GM23338 (cell line): Measurements from ENCODE around the gene CABLES2. TPM values are rescaled to one million over a fixed set of nuclear protein-coding genes. Genes with fewer than 3 reads are reported as not detected.

ENCODE experiments used
- ATAC-seq: fragments of 200-7000 bp; cut with Tn5 transposase; 3 replicates; pipeline ENCODE4 v1.9.1; 2020
- DNase-seq: peaks from one replicate; pipeline ENCODE4 v3.0.0-alpha.2; 2015; ENCODE audit warnings: low spot score
- H2AFZ ChIP-seq: fragments of 200-600 bp; sonication (generic); 2 replicates; pipeline ENCODE4 v1.8.0; 2016; ENCODE audit warnings: antibody characterized with exemption, mild to moderate bottlenecking, moderate library complexity
- H3F3A ChIP-seq: fragments of 200-600 bp; sonication (generic); replicated peaks from 2 replicates; pipeline ENCODE4 v1.8.0; 2017; ENCODE audit warnings: antibody characterized with exemption, mixed run types, low read depth
- H3K27ac ChIP-seq: fragments of 200-600 bp; sonication (generic); 2 replicates; pipeline ENCODE4 v1.6.1; 2016; ENCODE audit warnings: low read depth
- H3K27me3 ChIP-seq: fragments of 200-600 bp; sonication (generic); 2 replicates; pipeline ENCODE4 v1.8.0; 2016; ENCODE audit warnings: mild to moderate bottlenecking, mixed run types, moderate library complexity; ENCODE audit not compliant: insufficient read depth
- H3K36me3 ChIP-seq: fragments of 200-600 bp; sonication (generic); 2 replicates; pipeline ENCODE4 v1.8.0; 2016; ENCODE audit warnings: mild to moderate bottlenecking; ENCODE audit not compliant: insufficient read depth
- H3K4me1 ChIP-seq: fragments of 200-600 bp; sonication (generic); 2 replicates; pipeline ENCODE4 v1.8.0; 2016; ENCODE audit warnings: mild to moderate bottlenecking, moderate library complexity; ENCODE audit not compliant: insufficient read depth
- H3K4me2 ChIP-seq: fragments of 200-600 bp; sonication (generic); 2 replicates; pipeline ENCODE4 v1.7.1; 2017; ENCODE audit warnings: mixed run types
- H3K4me3 ChIP-seq: fragments of 200-600 bp; sonication (generic); 2 replicates; pipeline ENCODE4 v1.6.1; 2016; ENCODE audit warnings: mixed run types
- H3K79me2 ChIP-seq: fragments of 200-600 bp; sonication (generic); replicated peaks from 2 replicates; pipeline ENCODE4 v1.8.0; 2017; ENCODE audit warnings: mild to moderate bottlenecking; ENCODE audit not compliant: insufficient read depth
- H3K9me2 ChIP-seq: fragments of 200-600 bp; sonication (generic); 2 replicates; pipeline ENCODE4 v1.8.0; 2017; ENCODE audit not compliant: insufficient read depth
- H4K20me1 ChIP-seq: fragments of 200-600 bp; sonication (generic); replicated peaks from 2 replicates; pipeline ENCODE4 v1.8.0; 2017; ENCODE audit warnings: mild to moderate bottlenecking; ENCODE audit not compliant: insufficient read depth
- H3K27ac Mint-ChIP-seq: 2 replicates; pipeline ENCODE4 v1.8.0; 2020; ENCODE audit warnings: inconsistent platforms, mild to moderate bottlenecking, moderate library complexity, mixed read lengths
- H3K27me3 Mint-ChIP-seq: 3 replicates; pipeline ENCODE4 v1.8.0; 2022; ENCODE audit warnings: low read depth, mild to moderate bottlenecking, moderate library complexity, mixed read lengths, inconsistent platforms; ENCODE audit not compliant: insufficient read depth, poor library complexity
- H3K36me3 Mint-ChIP-seq: 3 replicates; pipeline ENCODE4 v1.8.0; 2021; ENCODE audit warnings: low read depth, mild to moderate bottlenecking, inconsistent platforms, moderate library complexity, mixed read lengths
- H3K4me1 Mint-ChIP-seq: 3 replicates; pipeline ENCODE4 v1.8.0; 2020; ENCODE audit warnings: mild to moderate bottlenecking, inconsistent platforms, mixed read lengths
- H3K4me3 Mint-ChIP-seq: 3 replicates; pipeline ENCODE4 v1.8.0; 2021; ENCODE audit warnings: moderate library complexity, mild to moderate bottlenecking, inconsistent platforms, mixed read lengths
- H3K9me3 Mint-ChIP-seq: 3 replicates; pipeline ENCODE4 v1.8.0; 2020; ENCODE audit warnings: moderate library complexity, mild to moderate bottlenecking, inconsistent platforms, mixed read lengths
- ETS1 ChIP-seq: IDR thresholded peaks from 2 replicates; pipeline ENCODE4 v1.6.1; 2016; ENCODE audit warnings: antibody characterized with exemption
- EZH2 ChIP-seq: fragments of 200-600 bp; sonication (generic); IDR thresholded peaks from one replicate; pipeline ENCODE4 v1.8.0; 2017; ENCODE audit warnings: antibody characterized with exemption, mild to moderate bottlenecking, low read depth; ENCODE audit not compliant: unreplicated experiment
- EZH2phosphoT487 ChIP-seq: fragments of 200-600 bp; sonication (generic); IDR thresholded peaks from one replicate; pipeline ENCODE4 v1.8.1; 2018; ENCODE audit warnings: antibody characterized with exemption; ENCODE audit not compliant: unreplicated experiment
- JUNB ChIP-seq: IDR thresholded peaks from one replicate; pipeline ENCODE4 v1.6.1; 2016; ENCODE audit warnings: antibody characterized with exemption; ENCODE audit not compliant: unreplicated experiment
- NANOG ChIP-seq: IDR thresholded peaks from 2 replicates; pipeline ENCODE4 v1.6.1; 2016; ENCODE audit warnings: antibody characterized with exemption, borderline replicate concordance
- POLR2AphosphoS5 ChIP-seq: IDR thresholded peaks from 2 replicates; pipeline ENCODE4 v1.6.1; 2016; ENCODE audit warnings: antibody characterized with exemption, low read depth
- STAT1 ChIP-seq: IDR thresholded peaks from one replicate; pipeline ENCODE4 v1.6.1; 2016; ENCODE audit warnings: antibody characterized with exemption; ENCODE audit not compliant: unreplicated experiment
- ZNF114 ChIP-seq: fragments of 250-450 bp; sonication (Bioruptor Pico); IDR thresholded peaks from 2 replicates; pipeline ENCODE4 v1.5.0; 2020; ENCODE audit warnings: mild to moderate bottlenecking, moderate library complexity
- ZNF331 ChIP-seq: fragments of 250-450 bp; sonication (Bioruptor Pico); IDR thresholded peaks from 2 replicates; pipeline ENCODE4 v1.5.0; 2020; ENCODE audit warnings: low read depth, mild to moderate bottlenecking, moderate library complexity
- ZNF462 ChIP-seq: fragments of 250-450 bp; sonication (Bioruptor Pico); IDR thresholded peaks from 2 replicates; pipeline ENCODE4 v1.5.0; 2020; ENCODE audit warnings: mild to moderate bottlenecking, moderate library complexity
- polyA plus RNA-seq: library from polyadenylated mRNA; unstranded; fragments of >200 nt; fragmentation: Nextera tagmentation; extraction: Ambion mirVana; gene quantifications from 2 replicates; pipeline ENCODE4 v1.2.1, GENCODE V29; 2016
- total RNA-seq: library from RNA; depleted of rRNA; stranded (reverse); fragments of >200 nt; shearing (Covaris generic); gene quantifications from 2 replicates; pipeline ENCODE4 v1.2.3, GENCODE V29; 2014
- TF ChIP-seq, protein P1 (sequence below), 2 experiments: fragments of 200-600 bp in 1 of 2; sonication (generic) in 1 of 2; conservative IDR thresholded peaks; 2 replicates each; pipeline versions ENCODE4 v1.5.1 to v1.6.1; 2016 to 2017; ENCODE audit warnings: antibody characterized with exemption in 2 of 2, low read depth in 2 of 2, mild to moderate bottlenecking in 2 of 2, moderate library complexity in 1 of 2

Gene CABLES2
- total and polyA plus RNA-seq, 2 experiments from 2014 or later: 4.3 to 12.7 TPM

- no peak overlapping the region for H3K4me2 ChIP-seq
- H3K79me2 ChIP-seq: no peaks in the 10 kb centered on the region
- ATAC-seq (no peak), DNase-seq (no peak)
- H3K36me3 ChIP-seq: no peaks in the 10 kb centered on the region
- no peaks in the 10 kb centered on the region for H3K27me3 ChIP-seq
- TF ChIP-seq ZNF114 (no peak), ZNF462 (CRISPR knock-in tag) (no peak), ETS1 (no peak), ZNF331 (no peak), EZH2phosphoT487 (no peak), EZH2 (no peak), JUNB (no peak), STAT1 (no peak), NANOG (no peak), POLR2AphosphoS5 (no peak)
- TF ChIP-seq, protein P1, sequence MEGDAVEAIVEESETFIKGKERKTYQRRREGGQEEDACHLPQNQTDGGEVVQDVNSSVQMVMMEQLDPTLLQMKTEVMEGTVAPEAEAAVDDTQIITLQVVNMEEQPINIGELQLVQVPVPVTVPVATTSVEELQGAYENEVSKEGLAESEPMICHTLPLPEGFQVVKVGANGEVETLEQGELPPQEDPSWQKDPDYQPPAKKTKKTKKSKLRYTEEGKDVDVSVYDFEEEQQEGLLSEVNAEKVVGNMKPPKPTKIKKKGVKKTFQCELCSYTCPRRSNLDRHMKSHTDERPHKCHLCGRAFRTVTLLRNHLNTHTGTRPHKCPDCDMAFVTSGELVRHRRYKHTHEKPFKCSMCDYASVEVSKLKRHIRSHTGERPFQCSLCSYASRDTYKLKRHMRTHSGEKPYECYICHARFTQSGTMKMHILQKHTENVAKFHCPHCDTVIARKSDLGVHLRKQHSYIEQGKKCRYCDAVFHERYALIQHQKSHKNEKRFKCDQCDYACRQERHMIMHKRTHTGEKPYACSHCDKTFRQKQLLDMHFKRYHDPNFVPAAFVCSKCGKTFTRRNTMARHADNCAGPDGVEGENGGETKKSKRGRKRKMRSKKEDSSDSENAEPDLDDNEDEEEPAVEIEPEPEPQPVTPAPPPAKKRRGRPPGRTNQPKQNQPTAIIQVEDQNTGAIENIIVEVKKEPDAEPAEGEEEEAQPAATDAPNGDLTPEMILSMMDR (conservative IDR thresholded peaks at IDR 0.05; ENCODE audit: low read depth in 2 of 2): no peak
- H3K4me1 Mint-ChIP-seq: peaks cover under 1% of the 10 kb centered on the region; the same call in 1 of the 3 replicates
- H3K4me3 ChIP-seq: no peak overlapping the region
- H3K36me3 Mint-ChIP-seq: no peaks in the 10 kb centered on the region
- no peaks in the 10 kb centered on the region for H3K9me3 Mint-ChIP-seq
- peaks cover 14% of the 10 kb centered on the region for H3K27me3 Mint-ChIP-seq
- no peak overlapping the region for H3K27ac Mint-ChIP-seq
- H3K4me3 Mint-ChIP-seq: no peak overlapping the region
- no peak overlapping the region for H3K27ac ChIP-seq
- no peaks in the 10 kb centered on the region for H3K9me2 ChIP-seq
- H2AFZ ChIP-seq: no peak overlapping the region
- H3F3A ChIP-seq: 0 out of 2 replicates have a peak, but pooled peaks cover 5% of the 10 kb centered on the region
- H3K4me1 ChIP-seq: no peaks in the 10 kb centered on the region
- no peaks in the 10 kb centered on the region for H4K20me1 ChIP-seq
Measured at GRCh38 chr20:62436692-62437091, 29.6 kb upstream of the CABLES2 start.
